Liver (tissue), 3 donors: Measurements from ENCODE around the gene LARGE1.

Source experiments
- ATF3 ChIP-seq: IDR thresholded peaks from 2 replicates; pipeline ENCODE4 v1.6.1; 2016; ENCODE audit warnings: antibody characterized with exemption
- CTCF ChIP-seq: fragments of 150-350 bp; IDR thresholded peaks from 2 replicates; pipeline ENCODE4 v1.5.1; 2017; ENCODE audit warnings: improper control_type of control experiment, low read depth, low read length; ENCODE audit not compliant: missing input control
- MAX ChIP-seq: IDR thresholded peaks from 2 replicates; pipeline ENCODE4 v1.6.1; 2016; ENCODE audit warnings: antibody characterized with exemption
- donor health status: healthy.
- donor health status: healthy.

GRCh38 chr22:33684087-33684486 is 236.2 kb downstream of the LARGE1 start:
- TF ChIP-seq CTCF = no peak
- TF ChIP-seq MAX = no peak
- no peak for TF ChIP-seq ATF3
